Hepatocyte (in vitro differentiated cells): ENCODE results near the gene GNE. TPM values are rescaled to one million over a fixed set of nuclear protein-coding genes. Genes with fewer than 3 reads are reported as not detected.

ENCODE experiments used
- DNase-seq: peaks from one replicate; pipeline ENCODE4 v3.0.0-alpha.2; 2016; ENCODE audit warnings: low spot score
- H2AFZ ChIP-seq: fragments of 200-600 bp; sonication (generic); 2 replicates; pipeline ENCODE4 v1.6.0; 2016; ENCODE audit warnings: antibody characterized with exemption, mild to moderate bottlenecking
- H3K27ac ChIP-seq: fragments of 200-600 bp; sonication (generic); 2 replicates; pipeline ENCODE4 v1.5.1; 2016; ENCODE audit warnings: mild to moderate bottlenecking
- H3K27me3 ChIP-seq: fragments of 200-600 bp; sonication (generic); 2 replicates; pipeline ENCODE4 v1.6.1; 2016
- H3K36me3 ChIP-seq: fragments of 200-600 bp; sonication (generic); replicated peaks from 2 replicates; pipeline ENCODE4 v1.5.1; 2016; ENCODE audit warnings: low read depth; ENCODE audit not compliant: insufficient read depth
- H3K4me1 ChIP-seq: fragments of 200-600 bp; sonication (generic); 2 replicates; pipeline ENCODE4 v1.5.1; 2016; ENCODE audit warnings: mild to moderate bottlenecking, moderate library complexity; ENCODE audit not compliant: insufficient read depth
- H3K4me2 ChIP-seq: fragments of 200-600 bp; sonication (generic); 2 replicates; pipeline ENCODE4 v1.6.0; 2016
- H3K4me3 ChIP-seq: fragments of 200-600 bp; sonication (generic); 2 replicates; pipeline ENCODE4 v1.5.1; 2016; ENCODE audit warnings: mild to moderate bottlenecking
- H3K79me2 ChIP-seq: fragments of 200-600 bp; sonication (generic); 2 replicates; pipeline ENCODE4 v1.6.0; 2017; ENCODE audit warnings: mild to moderate bottlenecking
- H3K9me2 ChIP-seq: fragments of 200-600 bp; sonication (generic); replicated peaks from 2 replicates; pipeline ENCODE4 v1.6.0; 2017; ENCODE audit warnings: mild to moderate bottlenecking; ENCODE audit not compliant: insufficient read depth
- H3K9me3 ChIP-seq: fragments of 200-600 bp; sonication (generic); 2 replicates; pipeline ENCODE4 v1.5.1; 2016; ENCODE audit warnings: low read depth, mild to moderate bottlenecking
- H4K20me1 ChIP-seq: fragments of 200-600 bp; sonication (generic); 2 replicates; pipeline ENCODE4 v1.6.0; 2016; ENCODE audit warnings: mild to moderate bottlenecking; ENCODE audit not compliant: insufficient read depth, poor library complexity, severe bottlenecking
- CTCF ChIP-seq: fragments of 200-600 bp; sonication (generic); IDR thresholded peaks from 2 replicates; pipeline ENCODE4 v1.5.1; 2016; ENCODE audit warnings: antibody characterized with exemption, mild to moderate bottlenecking; ENCODE audit not compliant: poor library complexity
- EZH2 ChIP-seq: fragments of 200-600 bp; sonication (generic); IDR thresholded peaks from 2 replicates; pipeline ENCODE4 v1.6.1; 2016; ENCODE audit warnings: antibody characterized with exemption, mild to moderate bottlenecking, borderline replicate concordance
- EZH2phosphoT487 ChIP-seq: fragments of 200-600 bp; sonication (generic); IDR thresholded peaks from one replicate; pipeline ENCODE4 v1.6.1; 2018; ENCODE audit warnings: antibody characterized with exemption, mild to moderate bottlenecking, low read depth, moderate library complexity; ENCODE audit not compliant: unreplicated experiment, severe bottlenecking
- WGBS: methylation state at CpG from one replicate; pipeline ENCODE4 v1.1.6; 2016; ENCODE audit warnings: low lambda C conversion rate; ENCODE audit errors: missing lambda C conversion rate; 5-methylcytosine and 5-hydroxymethylcytosine counted together
- polyA plus RNA-seq: library from polyadenylated mRNA; unstranded; fragments of >200 nt; fragmentation: Nextera tagmentation; extraction: Ambion mirVana; gene quantifications from 2 replicates; pipeline ENCODE4 v1.2.1, GENCODE V29; 2016
- total RNA-seq: library from RNA; depleted of rRNA; stranded (reverse); fragments of >200 nt; gene quantifications from 2 replicates; pipeline ENCODE4 v1.2.3, GENCODE V29; 2014

The GNE gene
- total and polyA plus RNA-seq, 2 experiments from 2014 or later: 6.5 to 14.9 TPM

- H3K4me2 ChIP-seq: peak overlapping the region; percentile 95
- peaks cover 53% of the 10 kb centered on the region for H3K79me2 ChIP-seq
- H3K9me2 ChIP-seq: no peaks in the 10 kb centered on the region
- peak overlapping the region; percentile 53 for H3K4me3 ChIP-seq
- under 1% methylated on average over 18 of the region's 18 CpGs for WGBS
- no peaks in the 10 kb centered on the region for H3K27me3 ChIP-seq
- H4K20me1 ChIP-seq: peaks cover 47% of the 10 kb centered on the region
- H3K9me3 ChIP-seq: no peaks in the 10 kb centered on the region
- TF ChIP-seq EZH2 (no peak), CTCF (no peak), EZH2phosphoT487 (no peak)
- no peaks in the 10 kb centered on the region for H3K36me3 ChIP-seq
- H2AFZ ChIP-seq: peak overlapping the region; percentile 22
- peak; percentile 42 for DNase-seq
- peak overlapping the region; percentile 86 for H3K27ac ChIP-seq
- H3K4me1 ChIP-seq: peaks cover 31% of the 10 kb centered on the region
Measured at GRCh38 chr9:36191290-36191645, 67.0 kb downstream of the GNE start.

DNA sequence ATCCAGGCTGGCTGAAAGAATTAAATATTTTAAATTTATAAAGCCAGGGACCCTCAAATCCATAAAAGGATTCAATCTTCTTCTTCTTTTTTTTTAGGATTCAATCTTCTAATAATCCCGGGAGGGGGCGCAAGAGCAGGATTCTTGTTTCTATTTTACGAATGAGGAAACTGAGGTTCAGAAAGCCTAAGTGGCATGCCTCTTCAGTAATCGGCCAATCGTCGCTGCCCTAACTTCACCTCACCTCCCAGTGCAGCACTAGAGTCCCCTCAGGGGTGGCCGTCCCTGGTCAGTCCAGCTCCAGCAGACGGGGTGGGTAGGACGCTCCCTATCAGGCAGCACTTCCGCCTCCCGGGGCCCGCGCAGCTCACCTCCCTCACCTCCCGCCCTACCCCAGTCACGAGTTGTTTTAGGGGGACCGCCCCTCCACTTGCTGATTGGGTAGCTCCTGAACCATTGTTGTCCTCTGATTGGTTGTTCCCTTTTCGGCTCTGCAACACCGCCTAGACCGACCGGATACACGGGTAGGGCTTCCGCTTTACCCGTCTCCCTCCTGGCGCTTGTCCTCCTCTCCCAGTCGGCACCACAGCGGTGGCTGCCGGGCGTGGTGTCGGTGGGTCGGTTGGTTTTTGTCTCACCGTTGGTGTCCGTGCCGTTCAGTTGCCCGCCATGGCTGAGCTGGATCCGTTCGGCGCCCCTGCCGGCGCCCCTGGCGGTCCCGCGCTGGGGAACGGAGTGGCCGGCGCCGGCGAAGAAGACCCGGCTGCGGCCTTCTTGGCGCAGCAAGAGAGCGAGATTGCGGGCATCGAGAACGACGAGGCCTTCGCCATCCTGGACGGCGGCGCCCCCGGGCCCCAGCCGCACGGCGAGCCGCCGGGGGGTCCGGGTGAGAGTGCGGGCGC, 67.6 kb downstream of the GNE start, which contains the start of gene CLTA:
CLTA (plus strand) TSS at position 534 of the 902 bp plus-strand sequence; CDS start at position 670, 136 bp downstream.
- no peak for TF ChIP-seq EZH2phosphoT487
- peak; percentile 67 for TF ChIP-seq CTCF
- no peak for TF ChIP-seq EZH2
- peaks cover 31% of the 10 kb centered on the region for H3K4me1 ChIP-seq
- H3K9me2 ChIP-seq: no peaks in the 10 kb centered on the region
- H3K4me3 ChIP-seq: peak within 1 kb of the TSS; percentile 53
- H3K9me3 ChIP-seq: no peaks in the 10 kb centered on the region
- H3K36me3 ChIP-seq: no peaks in the 10 kb centered on the region
- H4K20me1 ChIP-seq: peaks cover 42% of the 10 kb centered on the region
- peak within 1 kb of the TSS; percentile 95 for H3K4me2 ChIP-seq
- peak within 1 kb of the TSS; percentile 86 for H3K27ac ChIP-seq
- H3K79me2 ChIP-seq: peaks cover 47% of the 10 kb centered on the region
- H2AFZ ChIP-seq: peak within 1 kb of the TSS; percentile 39
- no peaks in the 10 kb centered on the region for H3K27me3 ChIP-seq
- WGBS: 1% methylated on average over 66 of the region's 68 CpGs
- peak; percentile 98 for DNase-seq

GRCh38 chr9:36189976-36190375, 68.3 kb downstream of the GNE start:
- Histone ChIP-seq H3K9me2 (no peaks in the 10 kb centered on the region), H3K27me3 (no peaks in the 10 kb centered on the region), H2AFZ (peak overlapping the region; percentile 39), H3K36me3 (no peaks in the 10 kb centered on the region), H3K4me2 (peak overlapping the region; percentile 74), H3K4me1 (peaks cover 27% of the 10 kb centered on the region), H3K9me3 (no peaks in the 10 kb centered on the region), H3K4me3 (peak overlapping the region; percentile 20), H4K20me1 (peaks cover 36% of the 10 kb centered on the region), H3K79me2 (peaks cover 40% of the 10 kb centered on the region), H3K27ac (peak overlapping the region; percentile 84)
- TF ChIP-seq EZH2phosphoT487 (no peak), CTCF (no peak), EZH2 (no peak)
- WGBS: 14% methylated on average over 9 of the region's 9 CpGs
- peak; percentile 46 for DNase-seq
